NB4 (cell line): ENCODE data around the gene LRPPRC.

Experiments
- CTCF ChIP-seq: IDR thresholded peaks from one replicate; pipeline ENCODE4 v1.5.1; 2012; ENCODE audit warnings: low read depth, low read length
- MAX ChIP-seq: IDR thresholded peaks from 2 replicates; pipeline ENCODE4 v1.6.1; 2011; ENCODE audit warnings: low read depth, low read length
- MYC ChIP-seq: IDR thresholded peaks from 2 replicates; pipeline ENCODE4 v1.6.1; 2011; ENCODE audit warnings: low read depth, low read length
- POLR2A ChIP-seq: IDR thresholded peaks from 2 replicates; pipeline ENCODE4 v1.6.1; 2011; ENCODE audit warnings: mild to moderate bottlenecking; ENCODE audit not compliant: insufficient read length; ENCODE audit errors: extremely low read depth

- TF ChIP-seq CTCF (no peak), POLR2A (no peak), MYC (no peak), MAX (no peak)
Observed at GRCh38 chr2:43846140-43846793, 149.5 kb downstream of the LRPPRC start.
